Activated CD4-positive, alpha-beta T cell treated with anti-CD3 and anti-CD28 coated beads, Interleukin-2, amount 50 U/mL, for 48 hours (primary cell): Measurements from ENCODE around the gene GRHPR.

Experiments used
- DNase-seq, 2 experiments: peaks; one replicate each; pipeline ENCODE4 v3.0.0-alpha.2; 2020

GRHPR gene

DNA sequence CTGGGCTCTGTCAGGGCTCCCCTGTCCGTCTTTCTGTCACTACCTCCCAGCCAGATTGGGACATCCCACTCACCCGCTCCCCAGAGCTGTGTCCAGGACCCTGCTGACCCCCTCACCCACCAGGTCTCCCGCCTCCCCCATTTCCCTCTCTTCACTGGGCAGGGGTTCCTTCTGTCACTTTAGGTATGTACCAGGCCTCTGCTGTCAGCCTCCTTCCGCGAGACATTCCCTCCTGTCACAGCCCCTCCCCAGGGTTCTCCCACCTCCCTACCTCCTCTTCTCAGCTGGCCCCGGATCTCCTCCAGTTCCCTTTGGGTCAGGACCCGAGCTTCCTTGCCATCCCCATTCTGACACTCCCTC lies 63.7 kb downstream of the GRHPR start:
- DNase-seq = no peak
